HT1080 (cell line): ENCODE results near the gene DOCK2. TPM values are rescaled to one million over a fixed set of nuclear protein-coding genes. Genes with fewer than 3 reads are reported as not detected.
A peak's percentile ranks its signal among the peaks of the same experiment; 100 is the strongest.
"Not testable (repeated sequence)": the region's sequence is repeated elsewhere in the genome, so short reads cannot be mapped to it uniquely, and the experiment has no call there.

Experiments
- DNase-seq: peaks from one replicate; pipeline ENCODE4 v3.0.0-alpha.2; 2015; ENCODE audit warnings: low read depth
- polyA plus RNA-seq, 2 experiments: library from polyadenylated mRNA; depleted of rRNA; stranded (reverse); fragments of >200 nt; gene quantifications; 2 replicates each; pipeline ENCODE4 v1.2.3, GENCODE V29; 2015
- total RNA-seq: library from RNA; depleted of rRNA; stranded (reverse); fragments of >200 nt; shearing (Covaris generic); gene quantifications from 2 replicates; pipeline ENCODE4 v1.2.3, GENCODE V29; 2014; rRNA removed

The DOCK2 gene
- 2.1 and 2.9 TPM in 2 replicates for total RNA-seq
- 0.40 and 0.72 TPM in 2 replicates for polyA plus RNA-seq (2015; cell fraction: cytosol; rRNA removed)
- 1.7 and 4.5 TPM in 2 replicates for polyA plus RNA-seq (2015; cell fraction: nucleus; rRNA removed)

DNA sequence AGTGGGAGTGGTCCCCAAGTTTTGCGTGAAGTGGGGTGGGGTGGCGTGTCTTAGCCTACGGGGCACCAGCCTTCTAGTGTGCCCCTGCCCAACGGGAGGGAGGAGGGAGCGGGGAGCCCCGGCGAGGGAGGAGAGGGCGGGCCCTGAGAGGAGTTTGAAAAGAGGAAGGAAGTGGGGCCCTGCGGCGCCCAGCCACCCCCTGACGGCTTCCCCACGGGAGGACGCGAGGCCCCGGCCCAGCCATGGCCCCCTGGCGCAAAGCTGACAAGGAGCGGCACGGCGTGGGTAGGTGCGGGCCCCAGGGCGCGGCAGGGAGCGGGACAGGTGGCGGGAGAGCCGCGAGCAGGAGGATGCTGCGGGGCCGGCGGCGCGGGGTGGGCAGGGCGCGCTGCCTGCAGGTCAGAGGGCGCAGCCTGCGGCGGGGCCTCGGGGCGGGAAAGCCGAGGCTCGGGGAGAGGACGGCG is at the start of gene DOCK2:
Gene DOCK2, plus strand, starts transcription at position 191 of the 464 bp plus-strand sequence. Its CDS starts 52 bp downstream, at position 243.
- no peak for DNase-seq

DNA sequence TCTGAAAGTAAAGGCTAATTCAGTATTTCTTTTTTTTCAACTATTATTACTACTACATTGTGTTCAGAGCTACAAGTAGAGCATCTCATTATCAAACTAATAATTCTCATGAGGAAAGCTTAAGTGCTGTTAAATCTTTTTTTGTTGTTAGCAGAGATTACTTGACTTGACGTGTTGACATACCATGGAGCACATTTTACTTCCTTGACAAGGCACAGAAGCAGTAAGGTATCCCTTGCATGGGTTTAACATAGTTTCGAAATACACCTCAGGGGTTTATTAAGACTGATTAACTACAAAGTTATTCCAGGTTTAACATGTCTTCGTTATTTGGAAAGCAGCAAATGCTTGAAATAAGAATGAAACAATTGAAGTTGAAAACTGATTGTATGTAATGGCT is 46.5 kb upstream of the DOCK2 start:
- no peak for DNase-seq

DNA sequence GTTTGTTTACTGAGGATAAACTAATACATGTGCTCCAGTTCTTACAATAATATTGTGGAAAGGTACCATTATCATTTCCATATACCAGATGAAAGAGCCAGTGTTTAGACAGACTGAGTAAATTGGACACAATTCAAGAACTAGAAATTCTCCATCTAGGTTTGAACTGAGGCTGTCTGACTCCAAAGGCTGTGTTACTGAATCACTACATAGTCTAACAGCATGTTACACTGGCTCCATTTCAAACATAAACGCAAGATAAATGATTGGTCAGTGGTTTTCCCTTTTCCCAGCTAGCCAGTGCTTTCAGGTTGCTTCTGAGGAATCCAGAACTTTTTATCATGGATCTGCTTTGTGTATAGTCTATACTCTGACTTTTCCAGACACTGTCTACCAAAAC is 45.4 kb upstream of the DOCK2 start:
- DNase-seq = no peak

DNA sequence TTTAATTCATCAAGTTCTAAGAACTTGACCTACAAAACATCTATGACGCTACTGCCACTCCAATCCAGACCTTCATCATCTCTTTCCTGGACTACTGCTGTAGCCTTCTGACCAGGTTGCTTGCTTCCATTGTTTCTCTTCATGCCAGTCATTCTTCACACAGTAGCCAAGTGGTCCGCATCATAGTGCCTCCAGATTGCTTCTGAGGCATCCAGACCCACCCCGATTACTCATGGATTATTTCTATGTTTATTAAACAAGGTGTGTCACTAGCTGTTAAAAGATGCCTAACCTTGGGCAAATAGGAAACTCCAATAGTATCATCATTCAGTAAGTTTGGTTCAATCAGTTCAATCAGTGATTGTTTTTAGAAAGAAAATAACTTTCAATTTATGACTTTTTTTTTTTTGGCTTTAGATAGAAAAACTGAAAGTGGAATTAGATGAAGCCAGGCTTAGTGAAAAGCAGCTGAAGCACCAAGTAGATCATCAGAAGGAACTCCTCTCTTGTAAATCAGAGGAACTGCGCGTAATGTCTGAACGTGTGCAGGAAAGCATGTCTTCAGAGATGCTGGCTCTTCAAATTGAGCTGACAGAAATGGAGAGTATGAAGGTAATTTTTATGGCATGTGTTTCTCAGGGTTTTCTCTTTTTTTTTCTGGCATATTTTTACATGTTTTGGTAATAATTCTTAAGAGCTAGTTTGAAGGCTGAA is 44.0 kb upstream of the DOCK2 start:
- DNase-seq = no peak

DNA sequence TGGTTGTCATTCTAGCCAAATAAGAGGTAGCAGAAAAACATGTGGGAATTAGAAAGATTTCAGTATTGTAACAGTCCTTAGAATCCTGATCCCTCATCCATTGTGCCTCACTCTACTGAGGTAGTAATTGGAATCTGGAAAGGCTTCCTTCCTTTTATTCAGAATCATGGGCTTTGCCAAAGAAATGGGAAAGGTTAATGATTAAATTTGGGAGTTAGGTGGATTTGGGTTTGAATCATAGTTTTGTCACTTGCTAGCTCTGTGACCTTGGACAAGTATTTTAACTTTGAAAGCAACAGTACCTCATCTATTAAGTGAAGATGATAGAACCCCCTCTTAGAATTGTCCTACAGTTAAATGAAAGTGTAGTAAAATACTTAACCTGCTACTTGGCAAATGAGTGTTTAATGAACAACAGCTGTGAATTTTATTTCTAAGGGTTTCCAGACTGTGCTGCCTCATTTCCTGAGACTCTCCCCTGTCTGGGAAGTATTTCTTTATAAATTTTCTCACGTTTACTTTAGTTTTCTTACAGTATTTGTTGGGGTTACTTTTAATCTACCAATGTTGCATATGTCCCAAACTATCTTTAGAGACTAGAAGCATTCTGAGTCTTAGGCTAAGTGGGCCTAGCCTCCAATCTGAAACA is 41.8 kb upstream of the DOCK2 start:
- DNase-seq = no peak

DNA sequence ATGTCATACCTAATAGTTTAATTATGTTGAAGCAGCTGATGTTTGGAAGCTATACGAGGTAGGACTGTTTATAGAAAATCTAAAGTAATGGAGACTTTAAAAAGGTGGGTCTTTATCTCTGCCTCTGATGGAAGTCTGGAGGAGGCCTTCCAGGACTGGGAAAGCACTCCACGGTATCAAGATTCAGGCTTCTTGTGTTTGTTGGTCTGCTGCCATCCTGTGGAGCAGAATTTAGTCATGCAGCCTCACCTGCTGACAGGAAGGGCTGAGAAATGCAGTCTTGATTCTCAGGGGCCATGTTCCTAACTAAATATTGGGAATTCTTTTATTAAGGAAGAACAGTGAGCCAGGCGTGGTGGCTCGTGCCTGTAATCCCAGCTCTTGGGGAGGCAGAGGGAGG is 37.6 kb upstream of the DOCK2 start:
- no peak for DNase-seq

DNA sequence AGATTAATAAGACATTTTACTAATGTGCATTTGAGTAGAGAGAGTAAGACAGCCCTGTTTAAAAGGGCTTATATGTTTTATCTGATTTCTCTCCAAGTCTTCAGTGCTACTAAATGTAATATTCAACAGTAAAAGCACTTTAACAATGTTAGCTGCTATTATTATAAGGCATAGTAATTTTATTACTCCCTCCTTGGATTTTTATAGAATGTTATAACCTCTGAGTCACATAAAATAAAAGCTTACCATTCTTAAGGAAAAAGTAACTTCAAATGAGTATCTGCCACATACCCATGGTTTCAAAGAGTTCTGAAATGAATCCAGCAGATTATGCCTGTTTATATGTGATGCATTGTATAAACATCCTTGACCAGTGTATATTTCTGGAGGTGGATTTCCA is 34.5 kb upstream of the DOCK2 start:
- no peak for DNase-seq

DNA sequence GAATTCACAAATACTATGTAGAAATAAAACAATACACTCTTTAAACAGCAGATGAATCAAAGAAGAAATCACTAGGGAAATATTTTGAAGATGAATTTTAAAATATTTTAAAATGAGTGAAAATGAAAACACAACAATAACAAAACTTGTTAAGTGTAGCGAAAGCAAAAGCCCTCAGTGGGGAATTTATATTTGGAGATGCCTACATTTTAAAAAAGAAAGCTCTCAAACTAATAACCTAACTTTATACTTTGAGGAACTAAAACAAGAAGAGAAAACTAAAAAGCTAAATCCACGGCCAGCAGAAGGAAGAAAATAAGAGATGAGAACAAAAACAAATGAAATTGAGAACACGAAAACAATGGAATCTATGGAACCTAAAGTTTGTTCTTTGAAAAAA is 30.8 kb upstream of the DOCK2 start:
- DNase-seq = no peak

DNA sequence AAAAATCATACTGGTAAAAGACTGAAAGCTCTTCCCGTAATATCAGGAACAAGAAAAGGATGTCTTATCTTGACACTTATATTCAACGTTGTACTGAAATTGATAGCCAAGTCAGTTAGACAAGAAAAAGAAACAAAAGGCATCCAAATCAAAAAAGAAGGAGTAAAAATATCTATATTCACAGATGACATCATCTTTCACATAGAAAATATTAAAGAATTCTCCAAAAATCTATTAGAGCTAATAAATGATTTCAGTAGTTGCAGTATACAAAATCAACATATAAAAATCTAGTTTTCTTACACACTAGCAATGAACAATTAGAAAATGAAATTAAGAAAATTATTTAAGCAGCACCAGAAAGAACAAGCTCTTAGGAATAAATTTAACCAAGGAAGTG is 29.2 kb upstream of the DOCK2 start:
- DNase-seq = no peak

DNA sequence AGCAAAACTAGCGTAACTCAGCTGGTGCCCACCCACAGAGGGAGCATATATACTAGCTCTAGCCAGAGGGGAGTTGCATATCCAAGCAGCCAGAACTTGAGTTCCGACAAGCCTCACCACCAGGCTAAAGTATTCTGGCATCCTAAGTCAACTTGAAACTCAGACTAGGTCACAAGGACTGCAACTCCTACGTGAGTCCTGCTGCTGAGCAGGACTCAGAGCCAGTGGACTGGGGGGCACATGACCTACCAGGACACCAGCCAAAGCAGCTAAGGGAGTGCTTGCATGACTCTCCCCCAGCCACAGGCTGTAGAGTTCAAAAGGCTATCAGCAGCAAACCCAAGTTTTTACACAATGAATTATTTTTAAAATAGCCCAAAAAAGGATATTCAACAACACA is 27.4 kb upstream of the DOCK2 start:
- DNase-seq = no peak

DNA sequence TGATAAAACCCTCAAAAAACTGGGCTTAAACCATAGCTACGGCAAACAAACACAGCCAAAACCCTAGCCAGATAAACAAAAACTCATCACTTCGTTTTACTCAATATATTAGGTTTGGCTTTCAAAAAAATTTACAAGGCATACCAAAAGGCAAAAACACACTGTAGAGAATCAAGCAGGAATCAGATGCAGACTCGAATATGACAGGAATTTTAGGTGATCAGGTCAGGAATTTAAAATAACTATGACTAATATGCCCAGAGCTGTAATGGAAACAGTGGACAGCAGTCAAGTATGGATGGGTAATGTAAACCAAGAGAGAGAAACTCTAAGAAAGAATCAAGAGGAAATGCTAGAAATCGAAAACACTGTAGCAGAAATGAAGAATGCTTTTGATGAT is 26.5 kb upstream of the DOCK2 start:
- peak; percentile 56 for DNase-seq

DNA sequence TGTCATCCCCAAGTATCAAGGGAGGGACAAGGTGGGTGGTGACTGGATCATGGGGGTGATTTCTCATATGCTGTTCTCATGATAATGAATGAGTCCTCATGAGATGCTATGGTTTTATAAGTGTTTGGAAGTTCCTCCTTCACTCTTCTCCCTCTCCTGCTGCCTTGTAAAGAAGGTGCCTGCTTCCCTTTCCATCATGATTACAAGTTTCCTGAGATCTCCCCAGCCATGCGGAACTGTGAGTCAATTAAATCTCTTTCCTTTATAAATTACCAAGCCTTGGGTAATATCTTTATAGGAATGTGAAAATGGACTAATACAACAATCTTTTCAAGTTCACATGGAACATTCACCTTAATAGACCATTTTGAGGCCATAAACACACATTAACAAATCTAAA is 21.5 kb upstream of the DOCK2 start:
- no peak for DNase-seq

DNA sequence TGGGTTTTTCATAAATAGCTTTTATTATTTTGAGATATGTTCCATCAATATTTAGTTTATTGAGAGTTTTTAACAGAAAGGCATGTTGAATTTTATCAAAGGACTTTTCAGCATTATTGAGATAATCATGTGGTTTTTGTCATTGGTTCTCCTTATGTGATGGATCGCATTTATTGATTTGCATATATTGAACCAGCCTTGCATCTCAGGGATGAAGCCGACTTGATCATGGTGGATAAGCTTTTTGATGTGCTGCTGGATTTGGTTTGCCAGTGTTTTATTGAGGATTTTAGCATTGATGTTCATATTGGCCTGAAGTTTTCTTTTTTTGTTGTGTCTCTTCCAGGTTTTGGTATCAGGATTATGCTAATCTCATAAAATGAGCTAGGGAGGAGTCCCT is 12.8 kb upstream of the DOCK2 start:
- DNase-seq = not testable (repeated sequence)

DNA sequence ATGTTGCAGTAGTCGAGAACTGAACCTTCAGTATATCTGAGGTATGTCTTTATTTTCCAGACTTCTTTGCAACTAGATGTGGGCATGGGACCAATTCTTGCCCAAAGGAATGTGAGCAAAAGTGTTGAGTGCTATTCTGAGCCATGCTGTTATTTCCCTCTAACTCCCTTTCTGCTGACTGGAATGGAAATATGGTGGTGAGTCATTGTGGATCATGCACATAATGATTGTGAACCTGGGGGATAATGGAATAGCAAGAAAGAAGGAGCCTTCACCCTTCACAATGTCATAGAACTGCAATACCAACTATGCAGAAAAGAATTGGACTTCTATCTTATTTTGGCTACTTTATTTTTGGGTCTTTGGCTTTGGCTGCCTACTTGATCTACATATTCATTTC is 10.3 kb upstream of the DOCK2 start:
- DNase-seq = peak; percentile 93

DNA sequence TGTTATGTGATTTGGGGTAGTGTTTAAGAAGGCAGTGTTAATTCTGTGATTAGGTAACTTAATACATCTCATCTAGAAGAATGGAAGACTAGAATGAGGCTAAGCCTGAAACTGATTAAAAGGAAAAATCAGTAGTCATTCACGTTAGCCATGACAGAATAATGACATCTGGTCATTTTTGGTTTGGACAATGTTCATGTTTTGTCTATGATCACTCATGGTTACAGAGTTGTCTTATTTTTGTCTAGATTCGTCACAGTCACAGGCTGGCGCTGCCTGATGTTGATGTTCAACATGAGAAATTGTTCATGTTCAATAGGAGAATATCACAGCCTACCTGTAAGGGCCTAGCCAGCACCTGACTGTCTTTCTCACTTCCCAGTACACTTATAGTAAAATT is 9.5 kb upstream of the DOCK2 start:
- no peak for DNase-seq

DNA sequence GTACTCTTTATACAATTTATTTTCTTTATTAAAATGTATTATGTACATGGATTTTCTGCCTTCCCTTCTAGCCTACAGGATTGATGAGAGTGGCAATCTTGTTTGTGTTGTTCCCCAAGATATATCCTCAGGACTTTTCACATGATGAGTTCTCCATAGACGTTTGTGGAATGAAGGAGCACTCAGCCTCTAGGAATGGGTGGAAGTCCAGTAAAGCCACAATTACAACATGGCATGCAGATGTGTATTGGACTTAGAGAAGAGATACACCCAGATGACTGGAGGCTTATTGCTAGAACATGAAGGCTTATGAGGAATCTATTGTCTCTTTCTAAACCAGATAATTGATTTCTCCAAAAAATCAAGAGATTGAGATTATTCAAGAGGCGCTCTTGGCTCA is 8.2 kb upstream of the DOCK2 start:
- DNase-seq = no peak

DNA sequence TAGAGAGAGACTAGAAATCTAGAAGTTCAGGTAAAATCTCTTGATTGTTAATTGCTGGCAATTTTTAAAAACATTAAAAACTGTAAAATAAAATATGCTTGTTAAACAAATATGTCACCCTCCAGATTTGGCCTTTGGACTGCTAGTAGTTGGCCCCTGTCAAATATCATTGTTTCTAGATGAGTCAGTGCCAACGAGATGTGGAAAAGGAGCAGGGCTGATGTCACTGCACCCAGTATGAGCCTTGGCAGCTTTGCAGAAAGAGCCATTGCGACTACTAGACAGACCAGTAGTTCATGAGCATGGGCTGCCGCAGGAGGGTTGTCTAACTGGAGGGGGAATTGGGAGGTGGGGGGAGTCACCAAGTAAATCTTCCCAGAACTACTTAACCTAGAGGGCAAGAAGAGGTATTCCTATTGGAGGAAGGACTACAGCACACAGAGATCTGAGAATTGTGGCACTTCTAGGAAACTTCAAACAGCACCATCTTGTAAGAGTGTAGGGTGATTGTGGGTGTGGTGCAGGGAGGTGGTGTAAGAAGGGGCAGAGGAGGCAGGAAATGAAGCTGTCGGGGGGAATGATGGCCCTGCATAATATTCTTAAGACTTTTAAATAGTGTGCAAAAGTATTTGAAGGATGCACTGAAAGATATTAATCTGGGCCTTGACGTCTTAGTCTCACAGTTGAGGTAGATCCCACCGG is 7.1 kb upstream of the DOCK2 start:
- peak; percentile 85 for DNase-seq

DNA sequence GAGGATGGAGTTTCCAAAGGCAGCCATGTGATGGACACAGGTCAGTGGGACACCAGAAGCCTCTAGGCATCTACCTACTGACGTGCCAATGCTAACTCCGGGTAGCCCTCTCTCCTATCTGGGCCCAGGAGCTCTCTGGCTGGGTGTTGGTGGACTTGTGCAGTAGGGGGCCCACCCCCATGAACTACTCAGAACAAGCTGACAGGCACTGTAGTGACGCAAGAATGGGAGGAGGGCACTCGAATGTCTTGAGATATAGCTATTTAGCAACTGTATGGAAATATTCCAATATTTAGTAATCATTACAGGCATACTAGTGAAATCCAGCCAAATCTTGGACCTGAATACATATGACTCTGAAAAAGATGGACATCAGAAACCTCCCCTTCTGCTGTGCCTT is 5.7 kb upstream of the DOCK2 start:
- DNase-seq = no peak

DNA sequence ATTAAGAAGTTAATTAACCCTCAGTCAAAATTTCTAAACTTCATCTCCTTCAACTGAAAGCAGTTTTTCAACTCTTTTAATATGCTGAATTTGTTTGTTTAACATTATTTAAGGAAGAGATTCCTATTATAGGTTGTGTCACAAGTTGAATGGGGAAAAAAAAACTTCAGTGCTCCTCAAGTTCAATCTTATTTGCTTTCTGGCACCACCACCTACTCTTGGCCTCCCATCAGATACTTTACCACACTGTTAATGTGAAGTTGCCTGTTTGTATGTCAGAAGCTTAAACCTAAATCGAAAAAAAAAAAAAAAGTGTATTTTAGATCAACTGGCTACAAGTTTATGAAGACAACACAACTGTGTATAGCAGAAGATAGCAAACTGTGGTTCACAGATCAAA is 4.1 kb upstream of the DOCK2 start:
- no peak for DNase-seq

DNA sequence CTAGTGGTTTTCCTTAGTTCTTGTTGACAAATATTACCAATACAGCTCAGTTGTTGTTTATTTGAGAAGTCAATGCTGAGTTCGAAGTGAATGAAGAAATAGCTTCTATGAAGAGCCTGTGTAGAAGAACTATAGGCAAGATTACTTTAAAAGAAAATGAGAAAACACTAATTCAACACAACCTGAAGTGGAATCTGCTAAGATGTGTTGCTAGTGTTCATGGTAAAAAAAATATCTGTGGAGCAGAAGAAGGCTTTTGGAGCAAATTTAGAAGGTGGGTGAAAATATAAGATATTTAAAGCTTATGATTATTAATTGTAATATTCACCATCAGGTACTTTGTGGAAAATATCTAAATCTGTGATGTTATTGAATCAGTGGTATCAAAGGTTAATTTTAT is 2.5 kb upstream of the DOCK2 start:
- DNase-seq = no peak

DNA sequence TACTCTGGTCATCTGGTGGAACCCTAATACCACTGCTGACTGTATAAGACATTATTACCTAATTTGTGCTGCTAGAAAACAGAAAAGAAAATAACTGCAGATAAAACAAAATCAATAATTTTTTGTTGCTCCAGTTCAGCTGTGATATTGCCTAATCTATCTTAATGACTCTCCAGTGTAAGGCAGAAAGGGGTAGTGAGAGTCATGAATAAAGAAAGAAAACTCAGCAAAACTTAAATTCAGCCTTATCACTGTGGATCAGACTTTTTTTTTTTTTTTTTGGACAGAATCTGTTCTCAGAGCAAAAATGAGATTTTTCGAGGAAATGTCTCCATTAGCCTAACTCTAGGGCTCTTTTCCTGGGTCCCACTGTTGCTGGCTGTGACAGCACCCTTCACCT is 1.1 kb upstream of the DOCK2 start:
- DNase-seq = no peak

DNA sequence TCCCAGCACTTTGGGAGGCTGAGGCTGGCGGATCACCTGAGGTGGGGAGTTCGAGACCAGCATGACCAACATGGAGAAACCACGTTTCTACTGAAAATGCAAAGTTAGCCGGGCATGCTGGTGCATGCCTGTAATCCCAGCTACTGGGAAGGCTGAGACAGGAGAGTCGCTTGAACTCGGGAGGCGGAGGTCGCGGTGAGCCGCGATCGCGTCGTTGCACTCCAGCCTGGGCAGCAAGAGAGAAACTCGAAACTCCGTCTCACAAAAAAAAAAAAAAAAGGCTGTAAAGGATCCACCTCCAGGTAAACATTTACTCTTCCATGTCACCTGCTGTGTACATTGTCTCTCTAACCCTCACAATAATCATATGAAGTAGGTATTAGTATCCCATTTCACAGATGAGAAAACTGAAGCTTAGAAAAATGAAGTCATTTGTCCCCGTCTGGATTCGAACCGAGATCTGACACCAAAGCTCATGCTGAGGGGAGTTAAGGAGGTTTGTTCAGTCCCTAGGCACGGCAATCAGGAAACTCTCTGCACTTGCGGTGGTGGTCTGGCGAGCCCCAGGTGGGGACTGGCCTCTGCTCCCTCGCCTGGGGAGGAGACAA is 494 bp upstream of the DOCK2 start:
- no peak for DNase-seq
